Stimulated activated CD4-positive, alpha-beta T cell treated with anti-CD3 and anti-CD28 coated beads, Interleukin-4, amount 100 ng/mL, for 4 hours (primary cell): Measurements from ENCODE around the gene DDX20.
"Not testable (repeated sequence)": the region's sequence is repeated elsewhere in the genome, so short reads cannot be mapped to it uniquely, and the experiment has no call there.

Source experiments
- DNase-seq, 2 experiments: peaks; one replicate each; pipeline ENCODE4 v3.0.0-alpha.2; 2020

The DDX20 gene

DNA sequence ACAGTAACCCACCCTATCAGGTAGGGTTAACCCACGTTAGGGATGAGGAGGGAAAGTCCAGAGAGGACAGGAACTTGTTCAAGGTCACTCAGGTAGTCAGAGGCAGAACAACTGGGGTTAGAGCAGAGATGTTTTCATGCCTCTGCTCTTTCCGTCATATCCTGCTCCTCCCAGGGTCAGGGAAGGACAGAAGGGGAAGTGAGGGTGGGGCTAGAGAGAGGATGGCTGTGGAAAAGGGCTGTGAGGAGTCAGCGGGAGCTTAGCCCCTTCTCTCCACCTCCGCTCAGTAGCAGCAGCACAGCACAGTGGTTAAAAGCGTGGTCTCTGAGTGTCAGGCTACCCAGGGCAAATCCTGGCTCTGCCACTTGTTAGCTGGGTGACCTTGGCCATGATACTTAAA is 36.5 kb downstream of the DDX20 start:
- DNase-seq = no peak

DNA sequence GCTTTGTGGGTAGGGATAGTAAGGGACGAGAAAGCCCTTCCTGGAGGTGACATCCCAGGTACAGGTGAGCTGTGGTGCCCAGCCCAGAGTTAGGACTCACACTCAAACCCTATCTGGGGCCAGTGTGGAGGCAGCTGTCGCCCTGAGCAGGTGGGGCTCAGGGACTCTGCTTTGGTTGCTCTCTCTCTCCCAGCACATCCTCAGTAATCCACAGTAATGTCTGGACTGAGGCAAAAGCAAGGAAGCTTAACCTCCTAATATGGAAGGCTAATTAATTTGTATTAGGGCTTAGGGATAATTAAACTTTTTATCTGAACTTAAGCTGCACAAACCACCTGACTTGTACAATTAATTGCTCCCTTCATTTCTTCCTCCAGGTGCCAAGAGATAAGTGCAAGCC is 38.2 kb downstream of the DDX20 start:
- DNase-seq = no peak

DNA sequence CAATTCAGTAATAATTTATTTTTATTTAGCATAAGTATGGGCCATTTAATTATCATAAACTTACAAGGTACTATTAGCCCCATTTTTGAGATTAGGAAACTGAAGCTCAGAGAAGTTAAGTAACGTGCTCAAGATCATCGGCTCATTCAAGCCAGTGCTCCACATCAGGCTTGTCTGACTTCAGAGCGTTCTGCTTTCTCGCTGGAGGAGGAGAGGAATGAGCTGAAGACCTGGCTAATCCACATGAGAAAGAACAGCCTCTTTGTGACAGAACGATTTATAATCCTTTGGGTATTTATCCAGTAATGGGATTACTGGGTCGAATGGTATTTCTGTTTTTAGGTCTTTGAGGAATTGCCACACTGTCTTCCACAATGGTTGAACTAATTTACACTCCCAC is 39.7 kb downstream of the DDX20 start:
- no peak for DNase-seq

DNA sequence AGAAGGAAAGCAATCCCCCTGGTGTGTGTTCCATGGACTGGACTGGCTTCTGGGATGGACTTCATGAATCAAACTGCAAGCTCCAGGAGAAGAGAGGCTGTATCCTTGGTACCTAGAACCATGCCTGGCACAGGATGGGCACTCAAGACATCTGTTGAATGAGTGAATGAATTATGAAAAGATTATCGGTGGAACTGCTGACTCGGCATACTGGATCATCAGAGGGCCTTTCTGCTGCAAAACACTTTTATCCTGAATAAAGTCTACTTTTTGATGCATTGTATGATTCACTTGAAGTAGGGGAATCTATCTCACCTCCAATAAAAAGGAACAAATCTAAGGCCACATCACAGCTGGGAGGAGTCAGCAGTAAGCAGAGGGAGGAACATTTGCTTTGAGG is 42.9 kb downstream of the DDX20 start:
- no peak for DNase-seq

DNA sequence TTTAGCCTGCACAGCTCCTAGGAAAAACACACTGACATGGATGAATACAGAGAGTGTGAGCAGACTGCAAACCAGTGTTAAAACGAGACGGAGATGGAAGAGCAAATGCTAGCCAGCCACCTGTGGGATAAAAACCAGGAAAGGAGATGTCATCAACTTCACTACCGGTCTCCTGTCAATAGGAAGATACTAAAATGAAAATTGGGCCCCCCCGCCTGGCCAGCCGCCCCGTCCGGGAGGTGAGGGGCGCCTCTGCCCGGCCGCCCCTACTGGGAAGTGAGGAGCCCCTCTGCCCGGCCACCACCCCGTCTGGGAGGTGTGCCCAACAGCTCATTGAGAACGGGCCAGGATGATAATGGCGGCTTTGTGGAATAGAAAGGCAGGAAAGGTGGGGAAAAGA is 44.0 kb downstream of the DDX20 start:
- not testable (repeated sequence) for DNase-seq

DNA sequence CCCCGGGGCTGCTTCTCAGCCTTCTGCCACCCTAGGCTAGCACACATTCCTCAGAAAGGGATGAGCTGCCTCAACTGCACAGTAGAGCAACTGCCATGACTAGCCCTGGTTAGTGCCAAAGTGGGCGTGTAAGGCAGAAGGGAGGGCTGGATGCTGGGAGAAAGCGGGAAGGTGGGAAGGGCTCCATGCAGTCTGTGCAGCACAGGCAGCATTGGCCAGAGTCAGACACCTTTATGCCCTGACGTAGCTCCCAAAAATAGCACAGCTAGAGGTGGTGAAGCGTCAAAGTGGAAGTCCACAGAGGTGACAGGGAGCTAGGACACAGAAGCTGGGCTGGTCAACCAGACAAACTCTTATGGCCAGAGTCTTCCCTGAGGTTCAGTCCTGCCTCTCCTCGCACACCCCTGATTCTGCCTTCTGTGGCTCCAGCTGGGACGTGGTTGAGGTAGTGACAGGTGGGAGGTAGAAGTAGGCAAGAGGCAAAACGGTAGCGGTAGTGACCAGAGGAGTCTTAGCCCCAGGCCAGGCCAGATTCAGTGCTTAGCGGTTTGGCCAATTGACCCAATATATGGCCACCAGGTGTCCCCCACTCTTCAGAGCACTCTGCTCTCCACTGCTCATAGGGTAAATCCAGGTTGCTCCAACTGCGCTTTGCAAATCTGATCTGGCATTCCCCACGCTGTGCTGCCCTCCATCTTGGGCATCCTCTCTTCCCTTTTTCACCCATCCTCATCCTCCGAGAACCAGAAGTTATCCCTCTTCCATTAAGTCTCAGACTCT is 45.6 kb downstream of the DDX20 start:
- DNase-seq = no peak

DNA sequence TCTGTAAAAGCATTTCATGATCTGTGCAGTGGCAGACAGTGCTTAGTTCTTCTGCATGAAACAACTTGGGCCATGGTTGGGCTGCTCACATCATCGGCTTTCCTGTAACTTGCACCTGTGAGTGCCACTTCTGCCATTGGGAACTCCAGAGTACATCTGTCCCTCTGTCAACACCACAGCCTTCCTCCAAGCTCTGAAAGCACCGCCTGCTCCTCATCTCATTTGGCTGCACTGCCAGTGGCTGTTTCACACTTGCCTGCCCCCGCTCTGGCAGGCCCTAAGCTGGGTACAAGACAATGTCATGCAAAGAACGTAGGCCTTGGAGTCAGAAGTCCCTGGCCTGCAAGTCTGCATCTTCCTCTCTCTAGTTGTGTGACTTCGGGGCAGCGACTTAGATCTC is 46.4 kb downstream of the DDX20 start:
- no peak for DNase-seq

DNA sequence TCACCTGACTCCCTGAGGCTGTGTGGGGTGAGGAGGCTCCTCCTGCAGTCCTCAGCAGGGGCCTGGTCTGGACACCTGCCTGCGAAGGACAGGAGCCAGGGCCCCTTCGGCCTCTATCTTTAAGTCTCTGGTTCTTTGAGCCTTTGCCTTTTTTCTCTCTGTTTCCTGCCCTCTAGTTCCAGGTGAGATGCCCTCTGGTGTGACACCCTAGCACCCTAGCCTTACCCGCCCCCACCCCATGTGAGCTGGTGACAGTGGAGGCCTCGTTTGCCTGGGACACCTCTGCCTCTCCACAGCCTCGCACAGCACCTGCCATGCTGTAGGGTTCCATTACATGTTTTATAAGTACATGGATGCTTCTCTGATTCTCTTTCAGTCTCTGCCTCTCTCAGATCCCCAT is 47.3 kb downstream of the DDX20 start:
- no peak for DNase-seq

DNA sequence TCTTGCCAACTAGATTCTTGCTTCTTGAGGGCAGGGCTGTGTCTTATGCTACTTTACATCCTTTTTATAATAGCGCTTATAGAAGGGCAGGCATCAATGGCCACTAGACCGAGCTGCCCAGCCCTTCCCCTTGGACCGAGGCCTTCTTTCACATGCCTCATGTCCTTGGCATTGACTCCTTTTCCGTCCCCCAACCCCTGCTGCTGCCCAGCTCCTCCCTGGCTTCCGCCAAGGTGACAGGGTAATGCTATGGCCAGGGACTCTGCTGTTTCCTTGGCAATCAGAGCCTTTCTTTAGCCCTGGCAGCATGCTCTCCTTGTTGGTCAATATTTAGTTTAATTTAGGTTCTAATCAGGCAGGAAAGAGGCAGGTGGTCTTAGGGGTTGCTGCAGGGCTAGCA is 48.2 kb downstream of the DDX20 start:
- no peak for DNase-seq

DNA sequence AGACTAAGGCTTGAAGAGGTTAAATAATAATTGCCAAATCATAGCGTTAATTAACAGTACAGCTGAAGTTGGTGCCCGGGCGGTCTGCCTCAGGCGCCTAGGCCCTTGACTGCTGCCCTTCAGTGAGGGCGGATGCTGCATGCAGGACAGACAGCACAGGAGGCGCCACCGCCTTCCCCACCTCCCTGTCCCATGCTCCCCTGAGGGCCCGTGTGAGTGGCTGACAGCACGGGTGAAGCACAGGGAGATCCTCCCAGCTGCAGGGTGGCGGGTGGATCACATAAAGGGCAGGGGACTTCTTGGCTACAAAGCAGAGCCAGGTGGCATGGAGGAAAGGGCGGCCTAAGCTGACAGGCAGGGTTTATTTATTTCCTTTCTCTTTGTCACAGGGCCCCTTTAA is 49.1 kb downstream of the DDX20 start:
- DNase-seq = no peak

DNA sequence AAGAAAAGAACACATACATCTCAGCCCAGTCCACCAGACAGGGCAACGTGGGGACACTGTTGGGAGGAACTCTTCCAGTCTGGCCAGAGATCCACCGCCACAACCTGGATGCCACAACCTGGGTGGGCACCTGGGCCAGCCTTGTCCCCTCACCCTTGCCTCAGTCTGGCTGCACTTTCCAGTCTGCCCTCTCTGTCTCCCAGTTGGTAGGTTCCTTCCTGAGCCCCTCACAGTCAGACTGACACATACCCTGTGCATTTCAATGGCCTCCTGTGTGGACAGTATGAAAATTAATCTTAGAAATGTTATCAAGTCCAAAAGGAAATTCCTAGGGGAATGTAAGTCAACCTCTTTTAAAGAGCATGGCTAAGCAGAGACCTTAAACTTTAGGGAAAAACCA is 49.5 kb downstream of the DDX20 start:
- no peak for DNase-seq

DNA sequence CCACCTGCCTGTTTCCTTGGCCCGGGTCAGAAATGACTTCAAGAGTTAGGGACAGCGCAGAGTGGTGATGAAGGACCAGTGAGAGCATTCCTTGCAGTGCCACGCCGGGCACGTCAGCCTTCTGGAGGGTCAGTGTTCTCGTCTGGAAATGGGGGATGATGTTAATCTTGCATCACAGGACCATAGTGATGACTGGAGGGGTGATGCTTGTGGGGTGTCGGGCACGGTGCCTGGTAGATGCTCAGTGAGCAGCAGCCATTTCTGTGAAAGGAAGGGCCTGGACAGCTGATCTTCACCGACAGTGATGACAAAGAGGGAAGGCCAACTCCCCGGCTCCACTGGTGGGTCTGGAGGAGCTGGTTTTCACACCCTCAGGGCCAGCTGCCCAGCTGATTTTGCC is 56.2 kb downstream of the DDX20 start:
- DNase-seq = no peak

DNA sequence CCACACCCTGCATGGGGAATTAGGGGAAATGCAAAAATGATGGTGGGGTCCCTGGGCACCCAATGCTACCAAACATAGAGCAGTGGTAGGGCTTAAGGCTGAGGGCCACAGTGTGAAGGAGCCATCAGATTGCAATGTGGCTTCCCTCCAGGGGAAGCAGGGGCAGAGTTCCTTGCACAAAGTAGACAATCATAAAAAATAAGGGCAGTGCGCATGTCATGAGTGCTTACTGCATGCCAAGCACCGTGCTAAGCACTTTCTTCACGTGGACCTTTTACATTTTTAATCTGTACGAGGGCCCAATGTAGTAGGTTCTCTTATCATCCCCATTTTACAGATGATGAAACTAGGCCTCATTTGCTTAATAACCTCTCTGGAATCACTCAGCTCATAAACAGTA is 56.6 kb downstream of the DDX20 start:
- DNase-seq = no peak

DNA sequence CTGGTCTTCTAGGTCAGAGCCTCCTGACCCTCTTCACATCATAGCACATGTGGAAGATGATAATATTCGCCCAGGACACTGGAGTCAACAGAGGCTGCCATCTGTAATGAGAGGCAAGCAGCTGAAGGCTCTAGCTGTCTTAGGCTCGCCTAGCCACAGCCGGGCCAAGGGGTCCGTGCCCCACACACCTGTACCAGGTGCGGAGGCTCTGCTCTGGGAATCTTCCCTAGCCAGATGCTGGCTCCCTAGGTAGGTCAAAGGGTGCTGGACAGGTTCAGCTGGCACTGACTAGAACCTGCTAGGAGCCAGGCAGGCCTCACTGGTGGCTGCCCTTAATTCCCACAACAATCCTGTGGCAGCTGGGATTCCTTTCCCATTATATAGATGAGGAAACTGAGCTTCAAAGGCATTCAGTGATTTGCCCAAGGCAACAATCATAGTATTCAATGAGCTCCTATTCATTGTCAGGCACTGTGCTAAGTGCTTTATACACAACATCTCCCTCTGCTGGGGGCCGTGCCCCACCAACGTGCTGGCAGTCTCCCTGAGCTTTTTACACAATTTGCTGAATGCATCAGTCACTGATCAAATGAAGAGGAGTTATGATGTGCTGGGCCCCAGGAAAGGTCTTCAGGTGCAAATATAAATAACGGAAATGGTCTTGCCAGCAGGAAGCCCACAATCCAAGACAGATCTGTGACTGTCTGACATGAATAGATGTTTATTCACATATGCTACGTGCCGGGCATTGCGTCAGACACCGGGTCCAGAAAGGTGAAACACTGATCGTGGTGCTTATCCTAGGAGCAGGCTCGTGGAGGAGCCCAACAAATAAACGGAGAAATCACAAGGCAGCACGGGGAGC is 58.0 kb downstream of the DDX20 start:
- no peak for DNase-seq

DNA sequence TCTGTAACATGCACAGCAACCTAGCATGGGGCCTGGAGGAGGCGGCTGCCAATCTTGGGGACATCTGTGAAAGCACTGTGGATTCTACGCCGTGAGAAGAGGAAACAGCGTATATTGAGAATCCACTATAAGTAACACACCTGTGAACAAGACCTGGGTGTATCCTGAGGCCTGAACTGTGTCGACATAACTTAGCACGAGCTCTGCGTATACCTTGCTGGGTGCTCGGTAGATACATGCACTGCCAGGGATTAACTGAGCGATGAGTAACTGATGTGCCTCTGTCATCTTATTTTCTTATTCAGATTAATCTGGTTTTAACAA is 58.6 kb downstream of the DDX20 start:
- no peak for DNase-seq

DNA sequence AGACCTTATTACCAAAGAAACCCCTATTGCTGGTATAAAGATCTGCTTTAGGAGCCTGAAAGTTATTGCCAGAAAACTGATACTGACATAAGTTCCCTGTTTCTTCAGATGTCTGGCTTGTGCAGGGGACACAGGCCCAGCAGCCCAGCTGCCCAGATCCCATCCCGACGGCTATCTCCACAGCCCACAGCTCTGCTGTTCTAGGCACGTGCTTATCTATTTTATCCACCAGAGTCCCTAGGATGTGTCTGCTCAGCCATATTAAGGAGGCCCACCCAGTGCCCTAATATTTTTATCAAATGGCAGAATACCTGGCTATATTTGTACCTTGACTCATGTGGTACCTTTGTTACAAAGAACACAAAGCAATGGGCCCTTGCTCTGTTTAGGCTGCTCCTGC is 58.9 kb downstream of the DDX20 start:
- DNase-seq = no peak
